ENCODE results near the gene MYCN. TPM values are rescaled to one million over a fixed set of nuclear protein-coding genes. Genes with fewer than 3 reads are reported as not detected.
"Not testable (repeated sequence)": the region's sequence is repeated elsewhere in the genome, so short reads cannot be mapped to it uniquely, and the experiment has no call there.

The MYCN gene
- polyA plus RNA-seq, 1 of the 3 experiments (the other 2 are of a cell fraction) = 0.03 TPM

GRCh38 chr2:15959331-15960153, 19.2 kb downstream of the MYCN start:
- no peak overlapping the region for H3K4me3 ChIP-seq (ENCODE audit: low read depth in 2 of 2, low read length in 1 of 2)
- H3K9me3 ChIP-seq = no peaks in the 10 kb centered on the region
- WGBS (ENCODE audit: low lambda C conversion rate) = 14% methylated on average over 4 of the region's 4 CpGs

GRCh38 chr2:15960154-15960520, 19.8 kb downstream of the MYCN start:
- H3K4me2 ChIP-seq; H3K9me3 ChIP-seq; H3K36me3 ChIP-seq (replicated peaks in 1 of 2; ENCODE audit: control insufficient read depth in 1 of 2, insufficient read depth in 2 of 2, low read length in 1 of 2); DNase-seq; H2AFZ ChIP-seq (ENCODE audit: low read depth); H3K9me2 ChIP-seq; H3K27ac ChIP-seq (ENCODE audit: low read depth in 2 of 2, low read length in 1 of 2); CTCF ChIA-PET; H3F3A ChIP-seq (replicated peaks; ENCODE audit: insufficient read depth); H4K20me1 ChIP-seq (ENCODE audit: insufficient read depth); H3K79me2 ChIP-seq (ENCODE audit: insufficient read depth); POLR2A ChIA-PET; H3K4me1 ChIP-seq (ENCODE audit: control insufficient read depth in 1 of 2, insufficient read depth in 2 of 2, low read depth in 1 of 2, low read length in 1 of 2); H3K27me3 ChIP-seq (ENCODE audit: insufficient read depth); H3K4me3 ChIP-seq (ENCODE audit: low read depth in 2 of 2, low read length in 1 of 2); H3K9ac ChIP-seq: not testable (repeated sequence)
- 18% methylated on average over 2 of the region's 2 CpGs for WGBS (ENCODE audit: low lambda C conversion rate)

More at GRCh38 chr2:15959331-15960153, 19.2 kb downstream of the MYCN start:
- Histone ChIP-seq H3K4me1 (ENCODE audit: control insufficient read depth in 1 of 2, insufficient read depth in 2 of 2, low read depth in 1 of 2, low read length in 1 of 2) (no peaks in the 10 kb centered on the region), H3K27me3 (ENCODE audit: insufficient read depth) (no peaks in the 10 kb centered on the region), H4K20me1 (ENCODE audit: insufficient read depth) (no peaks in the 10 kb centered on the region), H3F3A (replicated peaks; ENCODE audit: insufficient read depth) (no peaks in the 10 kb centered on the region), H3K9me2 (no peaks in the 10 kb centered on the region), H3K79me2 (ENCODE audit: insufficient read depth) (no peaks in the 10 kb centered on the region), H3K9ac (no peak overlapping the region), H3K4me2 (no peak overlapping the region), H3K36me3 (replicated peaks in 1 of 2; ENCODE audit: control insufficient read depth in 1 of 2, insufficient read depth in 2 of 2, low read length in 1 of 2) (no peaks in the 10 kb centered on the region), H3K27ac (ENCODE audit: low read depth in 2 of 2, low read length in 1 of 2) (no peak overlapping the region), H2AFZ (ENCODE audit: low read depth) (no peak overlapping the region)
- ChIA-PET CTCF (interaction anchor here (1.5 kb wide), 1 partner anchor 16 kb away, joined by 3 read pairs; no protein-coding TSS in a partner anchor), POLR2A (no interaction called here)
- DNase-seq = no peak
- TF ChIP-seq IRF3 (IDR thresholded peaks at IDR 0.05; ENCODE audit: low read depth, low read length) = no peak

GRCh38 chr2:15963109-15963976, 23.0 kb downstream of the MYCN start:
- CTCF ChIA-PET = interaction anchor here (1.7 to 1.9 kb wide), 2 partner anchors 18 to 524 kb away, joined by 4 to 11 read pairs; no protein-coding TSS in a partner anchor
- H3K79me2 ChIP-seq (ENCODE audit: insufficient read depth); H3K27ac ChIP-seq (ENCODE audit: low read depth in 2 of 2, low read length in 1 of 2); H3K4me3 ChIP-seq (ENCODE audit: low read depth in 2 of 2, low read length in 1 of 2); DNase-seq; H3K36me3 ChIP-seq (replicated peaks in 1 of 2; ENCODE audit: control insufficient read depth in 1 of 2, insufficient read depth in 2 of 2, low read length in 1 of 2); H2AFZ ChIP-seq (ENCODE audit: low read depth); H3K9me2 ChIP-seq; H3K4me2 ChIP-seq; H3K4me1 ChIP-seq (ENCODE audit: control insufficient read depth in 1 of 2, insufficient read depth in 2 of 2, low read depth in 1 of 2, low read length in 1 of 2); POLR2A ChIA-PET; H3F3A ChIP-seq (replicated peaks; ENCODE audit: insufficient read depth); H3K9ac ChIP-seq; H3K9me3 ChIP-seq; H4K20me1 ChIP-seq (ENCODE audit: insufficient read depth); H3K27me3 ChIP-seq (ENCODE audit: insufficient read depth): not testable (repeated sequence)
- 34% methylated on average over 5 of the region's 5 CpGs for WGBS (ENCODE audit: low lambda C conversion rate)
